GM11168 (cell line): ENCODE results near the gene CA12.
"Not testable (repeated sequence)": the region's sequence is repeated elsewhere in the genome, so short reads cannot be mapped to it uniquely, and the experiment has no call there.

ENCODE experiments used
- in situ Hi-C: fragments of 300-500 bp; cut with MboI; formaldehyde crosslinking; loops from one replicate; pipeline ENCODE4 v1.12.0; 2022; ENCODE audit warnings: low sequenced_read_pairs; ENCODE audit not compliant: unreplicated experiment

The CA12 gene

GRCh38 chr15:63362196-63362595, 19.4 kb downstream of the CA12 start:
- in situ Hi-C loops, result no loop called here

GRCh38 chr15:63360170-63360569, 21.5 kb downstream of the CA12 start:
- in situ Hi-C loops, result no loop called here

- in situ Hi-C loops, result no loop called here
Observed at GRCh38 chr15:63358241-63359029, 23.2 kb downstream of the CA12 start.

- in situ Hi-C loops, result no loop called here
Observed at GRCh38 chr15:63357731-63358130, 23.9 kb downstream of the CA12 start.

GRCh38 chr15:63357061-63357460, 24.6 kb downstream of the CA12 start:
- in situ Hi-C loops, result no loop called here

- in situ Hi-C loops, result no loop called here
Observed at GRCh38 chr15:63354821-63355650, 26.6 kb downstream of the CA12 start.

GRCh38 chr15:63353887-63354286, 27.8 kb downstream of the CA12 start:
- in situ Hi-C loops, result no loop called here

GRCh38 chr15:63353261-63353660, 28.4 kb downstream of the CA12 start:
- in situ Hi-C loops, result no loop called here

GRCh38 chr15:63352808-63353207, 28.8 kb downstream of the CA12 start:
- in situ Hi-C loops, result no loop called here

- in situ Hi-C loops, result no loop called here
Observed at GRCh38 chr15:63351170-63351569, 30.5 kb downstream of the CA12 start.

- in situ Hi-C loops, result no loop called here
Observed at GRCh38 chr15:63350178-63350621, 31.4 kb downstream of the CA12 start.

GRCh38 chr15:63349621-63350020, 32.0 kb downstream of the CA12 start:
- in situ Hi-C loops, result no loop called here

GRCh38 chr15:63349156-63349555, 32.5 kb downstream of the CA12 start:
- in situ Hi-C loops, result no loop called here

- in situ Hi-C loops, result no loop called here
Observed at GRCh38 chr15:63348392-63348791, 33.3 kb downstream of the CA12 start.

- in situ Hi-C loops, result no loop called here
Observed at GRCh38 chr15:63347074-63347857, 34.4 kb downstream of the CA12 start.

GRCh38 chr15:63345391-63345752, 36.3 kb downstream of the CA12 start:
- in situ Hi-C loops, result no loop called here

- in situ Hi-C loops, result no loop called here
Observed at GRCh38 chr15:63344731-63345390, 36.8 kb downstream of the CA12 start.

GRCh38 chr15:63342996-63343562, 38.6 kb downstream of the CA12 start:
- in situ Hi-C loops, result not testable (repeated sequence)

- in situ Hi-C loops, result no loop called here
Observed at GRCh38 chr15:63341898-63342297, 39.7 kb downstream of the CA12 start.

- in situ Hi-C loops, result no loop called here
Observed at GRCh38 chr15:63340878-63341277, 40.8 kb downstream of the CA12 start.
